WERI-Rb-1 (cell line): Measurements from ENCODE around the gene PNP.

Source experiments
- DNase-seq: peaks from one replicate; pipeline ENCODE4 v3.0.0-alpha.2; 2020
- H3K27ac ChIP-seq: fragments of 250-450 bp; sonication (Bioruptor Pico); 2 replicates; pipeline ENCODE4 v1.5.1; 2020; ENCODE audit warnings: mild to moderate bottlenecking, moderate library complexity
- H3K27me3 ChIP-seq: fragments of 250-450 bp; sonication (Bioruptor Pico); 2 replicates; pipeline ENCODE4 v1.5.1; 2021; ENCODE audit warnings: mild to moderate bottlenecking, low read depth, moderate library complexity; ENCODE audit not compliant: insufficient read depth, severe bottlenecking
- H3K36me3 ChIP-seq: fragments of 250-450 bp; sonication (Bioruptor Pico); 2 replicates; pipeline ENCODE4 v1.5.1; 2020; ENCODE audit warnings: mild to moderate bottlenecking, moderate library complexity
- H3K4me3 ChIP-seq: 2 replicates; pipeline ENCODE4 v1.5.1; 2011; ENCODE audit warnings: low read depth, mild to moderate bottlenecking, control low read depth, low read length
- H3K9me3 ChIP-seq: fragments of 250-450 bp; sonication (Bioruptor Pico); 2 replicates; pipeline ENCODE4 v1.5.1; 2021; ENCODE audit warnings: mild to moderate bottlenecking, moderate library complexity; ENCODE audit not compliant: severe bottlenecking
- TF ChIP-seq, protein P1 (sequence below): IDR thresholded peaks from 2 replicates; pipeline ENCODE4 v1.5.1; 2011; ENCODE audit warnings: low read depth, mild to moderate bottlenecking, control low read depth, inconsistent platforms, low read length

The PNP gene

DNA sequence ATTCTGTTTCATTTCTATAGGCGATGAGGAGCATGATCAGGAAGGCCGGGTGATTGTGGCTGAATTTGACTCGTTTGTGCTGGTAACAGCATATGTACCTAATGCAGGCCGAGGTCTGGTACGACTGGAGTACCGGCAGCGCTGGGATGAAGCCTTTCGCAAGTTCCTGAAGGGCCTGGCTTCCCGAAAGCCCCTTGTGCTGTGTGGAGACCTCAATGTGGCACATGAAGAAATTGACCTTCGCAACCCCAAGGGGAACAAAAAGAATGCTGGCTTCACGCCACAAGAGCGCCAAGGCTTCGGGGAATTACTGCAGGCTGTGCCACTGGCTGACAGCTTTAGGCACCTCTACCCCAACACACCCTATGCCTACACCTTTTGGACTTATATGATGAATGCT, 12.2 kb upstream of the PNP start:
- Histone ChIP-seq H3K9me3 (no peaks in the 10 kb centered on the region), H3K27me3 (no peaks in the 10 kb centered on the region), H3K27ac (no peak overlapping the region), H3K4me3 (no peak overlapping the region), H3K36me3 (peaks cover 68% of the 10 kb centered on the region)
- DNase-seq: no peak
- TF ChIP-seq, protein P1, sequence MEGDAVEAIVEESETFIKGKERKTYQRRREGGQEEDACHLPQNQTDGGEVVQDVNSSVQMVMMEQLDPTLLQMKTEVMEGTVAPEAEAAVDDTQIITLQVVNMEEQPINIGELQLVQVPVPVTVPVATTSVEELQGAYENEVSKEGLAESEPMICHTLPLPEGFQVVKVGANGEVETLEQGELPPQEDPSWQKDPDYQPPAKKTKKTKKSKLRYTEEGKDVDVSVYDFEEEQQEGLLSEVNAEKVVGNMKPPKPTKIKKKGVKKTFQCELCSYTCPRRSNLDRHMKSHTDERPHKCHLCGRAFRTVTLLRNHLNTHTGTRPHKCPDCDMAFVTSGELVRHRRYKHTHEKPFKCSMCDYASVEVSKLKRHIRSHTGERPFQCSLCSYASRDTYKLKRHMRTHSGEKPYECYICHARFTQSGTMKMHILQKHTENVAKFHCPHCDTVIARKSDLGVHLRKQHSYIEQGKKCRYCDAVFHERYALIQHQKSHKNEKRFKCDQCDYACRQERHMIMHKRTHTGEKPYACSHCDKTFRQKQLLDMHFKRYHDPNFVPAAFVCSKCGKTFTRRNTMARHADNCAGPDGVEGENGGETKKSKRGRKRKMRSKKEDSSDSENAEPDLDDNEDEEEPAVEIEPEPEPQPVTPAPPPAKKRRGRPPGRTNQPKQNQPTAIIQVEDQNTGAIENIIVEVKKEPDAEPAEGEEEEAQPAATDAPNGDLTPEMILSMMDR: no peak

DNA sequence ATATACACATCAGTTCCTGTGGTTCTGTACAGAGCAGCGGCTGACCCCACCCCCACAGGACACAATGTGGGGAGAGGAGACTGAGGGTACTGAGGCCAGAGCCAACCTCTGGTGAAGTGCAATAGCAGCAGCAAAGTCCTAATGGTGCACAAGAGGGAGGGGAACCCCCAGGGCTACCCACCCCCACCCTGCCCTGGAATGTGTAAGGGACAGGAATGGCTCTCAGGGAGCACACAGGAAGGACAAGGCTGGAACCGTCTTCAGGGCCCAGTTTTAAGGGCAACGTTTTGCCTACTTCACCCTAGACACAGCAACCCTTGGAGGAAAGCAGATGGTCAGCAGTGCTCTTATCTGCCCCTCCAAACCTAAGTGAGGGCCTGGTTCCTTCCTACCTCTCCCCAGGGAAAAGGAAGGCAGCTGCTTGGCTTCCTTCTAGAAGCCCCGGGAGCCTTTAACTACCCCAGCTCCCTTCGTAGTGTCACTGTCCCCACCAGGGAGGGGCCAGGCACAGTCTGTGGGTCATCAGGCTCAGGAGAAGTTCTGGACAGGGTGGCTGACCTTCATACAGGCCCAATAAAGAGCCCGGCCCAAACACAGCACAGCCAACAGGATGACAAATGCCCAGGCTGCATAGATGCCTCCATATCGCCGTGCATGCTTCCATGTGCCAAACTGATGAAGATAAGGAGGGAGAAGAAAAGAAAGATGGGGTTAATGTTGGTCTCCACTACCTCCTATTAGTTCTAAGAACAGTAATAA, 11.0 kb upstream of the PNP start:
- no peak overlapping the region for H3K4me3 ChIP-seq
- H3K36me3 ChIP-seq: peaks cover 56% of the 10 kb centered on the region
- no peak for DNase-seq
- no peaks in the 10 kb centered on the region for H3K27me3 ChIP-seq
- TF ChIP-seq, protein P1: no peak
- no peak overlapping the region for H3K27ac ChIP-seq
- H3K9me3 ChIP-seq: no peaks in the 10 kb centered on the region

DNA sequence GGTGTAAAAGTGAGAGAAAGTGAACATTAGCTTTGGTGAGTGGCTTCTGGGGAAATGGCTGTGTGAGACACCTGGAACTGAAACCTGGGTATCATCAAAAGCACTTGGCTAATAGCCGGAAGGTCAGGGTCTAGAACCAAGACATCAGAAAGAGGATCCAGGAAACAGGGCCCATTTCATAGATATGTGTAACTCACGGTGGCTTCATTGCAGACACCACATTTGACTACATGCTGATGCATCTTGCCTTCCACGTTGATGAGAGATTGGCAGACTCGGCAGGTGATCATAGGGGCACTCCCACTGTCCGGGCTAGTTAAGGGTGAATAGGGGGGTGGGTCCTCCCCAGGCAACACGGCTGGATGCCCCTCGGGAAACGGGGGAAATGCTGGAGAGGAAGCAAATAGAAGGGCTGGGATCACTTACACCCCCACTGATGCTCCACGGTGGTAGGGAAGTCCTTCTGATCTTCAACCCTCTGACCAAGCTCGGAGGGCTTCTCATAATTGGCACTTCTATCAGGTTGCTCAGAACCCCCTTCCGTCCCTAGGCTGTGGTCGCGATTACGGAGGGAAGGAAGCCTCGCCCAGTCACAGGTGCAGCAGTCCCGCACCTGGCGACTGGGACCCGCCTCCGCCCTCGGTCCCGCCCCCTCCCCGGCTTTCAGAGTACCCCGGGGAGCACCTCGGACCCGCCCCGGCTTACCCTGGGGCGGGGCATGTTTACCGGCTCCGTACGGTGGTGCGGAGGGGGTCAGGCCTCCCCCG, 8.6 kb upstream of the PNP start:
- peak overlapping the region; percentile 91 for H3K27ac ChIP-seq
- no peaks in the 10 kb centered on the region for H3K9me3 ChIP-seq
- H3K27me3 ChIP-seq: no peaks in the 10 kb centered on the region
- TF ChIP-seq, protein P1: no peak
- peak; percentile 49 for DNase-seq
- peaks cover 50% of the 10 kb centered on the region for H3K36me3 ChIP-seq
- peak overlapping the region; percentile 80 for H3K4me3 ChIP-seq

DNA sequence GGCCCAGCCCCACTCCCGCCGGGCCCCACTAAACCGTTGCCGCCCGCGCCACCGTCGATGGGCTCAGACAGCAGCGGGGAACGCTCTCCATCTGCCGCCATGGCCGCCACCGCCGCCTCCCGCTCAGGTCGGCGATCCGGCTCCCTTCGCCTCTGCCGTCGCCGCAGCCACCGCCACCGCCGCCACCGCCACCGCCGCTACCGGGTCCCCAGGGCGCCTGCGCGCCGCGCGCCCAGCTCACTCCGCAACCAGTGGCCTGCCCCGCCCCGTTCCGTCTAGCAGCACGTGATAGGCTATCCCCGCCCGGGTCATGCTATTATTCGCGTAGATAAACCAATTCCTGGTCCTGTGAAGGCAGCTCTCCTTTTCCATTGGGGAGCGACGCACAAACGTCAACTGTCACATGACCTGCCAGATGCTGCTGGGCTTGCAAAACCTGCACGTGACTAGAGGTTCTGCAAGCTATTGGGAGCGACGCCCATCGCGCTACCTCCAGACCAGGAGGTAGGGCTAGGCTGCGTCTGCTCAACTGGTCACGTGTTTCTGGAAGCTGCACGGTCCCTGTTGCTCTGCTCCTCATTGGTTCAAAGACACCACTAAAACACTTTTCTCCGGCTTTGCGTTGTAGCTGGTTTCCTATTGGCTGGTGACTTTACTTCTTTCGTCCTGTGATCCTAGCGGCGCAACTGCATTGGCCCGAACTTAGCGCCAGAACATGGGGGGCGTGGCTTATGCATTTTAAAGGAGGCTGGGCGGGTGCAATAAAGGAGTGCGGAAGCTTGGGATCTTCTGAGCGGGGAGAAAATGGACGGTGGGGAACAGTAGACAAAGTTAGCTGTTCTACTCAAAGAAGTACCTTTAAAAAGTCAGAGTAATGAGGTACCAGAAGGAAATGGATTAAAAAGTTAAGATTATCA, 7.7 kb upstream of the PNP start, which contains the start of gene PIP4P1:
Gene PIP4P1, minus strand, starts transcription at position 210 of the 917 bp plus-strand sequence. Its CDS starts 109 bp downstream, at position 101.
- Histone ChIP-seq H3K36me3 (peaks cover 42% of the 10 kb centered on the region), H3K27ac (peak within 1 kb of the TSS; percentile 91), H3K27me3 (no peaks in the 10 kb centered on the region), H3K9me3 (no peaks in the 10 kb centered on the region), H3K4me3 (peak within 1 kb of the TSS; percentile 80)
- TF ChIP-seq, protein P1: no peak
- peak; percentile 99 for DNase-seq

DNA sequence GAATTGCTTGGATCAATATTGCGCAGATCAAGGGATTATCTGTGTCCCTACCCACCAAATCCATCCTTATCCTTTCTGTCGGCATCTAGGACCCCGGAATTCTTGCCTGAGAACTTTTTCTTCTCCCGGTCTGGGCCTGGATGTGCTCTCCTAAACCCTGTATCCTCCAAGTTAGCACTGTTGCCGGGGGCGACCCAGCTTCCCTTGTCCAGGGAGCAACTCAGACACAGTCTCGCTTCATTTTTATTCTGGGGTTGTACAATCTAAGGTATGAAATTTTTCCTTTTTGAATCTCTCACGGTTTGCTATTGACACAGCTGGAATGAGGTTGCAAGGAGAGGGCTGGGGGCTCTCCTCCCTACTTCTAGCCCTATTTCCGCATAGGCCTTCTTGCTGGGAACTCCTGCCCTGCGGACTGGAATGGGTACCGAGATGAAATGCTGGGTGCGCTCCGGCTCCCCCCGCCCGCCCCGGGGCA, 403 bp upstream of the PNP start:
- peak overlapping the region; percentile 74 for H3K4me3 ChIP-seq
- peak overlapping the region; percentile 39 for H3K27ac ChIP-seq
- DNase-seq: no peak
- H3K36me3 ChIP-seq: peaks cover 13% of the 10 kb centered on the region
- no peaks in the 10 kb centered on the region for H3K9me3 ChIP-seq
- H3K27me3 ChIP-seq: no peaks in the 10 kb centered on the region
- TF ChIP-seq, protein P1: no peak
